Stimulated activated CD4-positive, alpha-beta T cell treated with anti-CD3 and anti-CD28 coated beads, TNF-alpha, amount 100 ng/mL, for 4 hours (primary cell): ENCODE measurements around the gene ACSS2.

Source experiments
- DNase-seq, 3 experiments: peaks; one replicate each; pipeline ENCODE4 v3.0.0-alpha.2; 2020; ENCODE audit warnings: low read depth in 3 of 3

ACSS2 gene

DNA sequence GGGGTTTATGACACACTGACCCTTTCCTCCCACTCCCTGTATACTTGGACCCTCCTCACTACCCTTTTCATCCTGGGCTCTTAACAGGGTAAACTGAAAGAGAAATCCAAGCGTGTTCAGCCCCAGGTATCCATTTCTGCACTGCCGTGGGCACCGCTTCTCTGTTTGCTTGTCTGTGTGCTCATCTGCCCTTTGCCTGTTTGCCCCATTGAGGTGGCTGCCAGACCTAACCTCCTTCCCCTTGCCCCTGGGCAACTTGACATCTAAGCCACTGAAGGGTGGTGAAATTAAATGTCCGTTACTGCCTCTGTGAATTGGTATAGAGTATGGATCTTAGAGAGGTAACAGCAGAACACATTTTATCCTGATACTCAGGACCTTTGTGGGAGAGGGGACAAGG lies 38.7 kb downstream of the ACSS2 start:
- no peak for DNase-seq

DNA sequence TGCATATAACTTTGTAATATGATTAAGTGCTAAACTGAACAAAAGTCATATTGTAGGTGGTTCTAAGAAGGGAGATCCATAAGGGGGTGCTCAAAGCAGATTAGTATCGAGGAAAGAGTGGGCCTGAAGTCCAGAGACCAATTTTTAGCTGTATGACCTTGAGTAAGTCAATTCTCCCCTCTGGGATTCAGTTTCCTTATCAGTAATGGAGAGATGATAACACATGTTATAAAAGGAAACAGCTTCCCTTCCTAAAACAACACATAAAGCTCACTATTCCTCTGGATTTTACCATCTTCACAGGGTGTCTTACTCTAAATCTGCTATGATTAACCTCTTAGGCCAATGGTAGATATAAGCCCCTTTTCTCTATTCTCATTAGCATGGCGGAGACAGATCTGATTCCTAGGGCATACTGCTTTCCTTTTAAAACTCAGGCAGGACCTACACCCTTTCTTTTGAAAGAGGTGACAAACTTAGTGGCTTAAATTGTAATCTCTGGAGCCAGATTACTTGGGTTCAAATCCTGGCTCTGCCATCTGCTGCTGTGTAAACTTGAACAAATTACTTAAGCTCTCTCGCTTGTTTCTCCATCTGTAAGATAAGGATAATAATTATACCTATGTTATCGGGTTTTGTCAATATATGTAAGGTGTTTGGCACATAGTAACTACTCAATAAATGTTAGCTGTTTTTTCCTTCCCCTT lies 39.5 kb downstream of the ACSS2 start:
- DNase-seq: no peak

DNA sequence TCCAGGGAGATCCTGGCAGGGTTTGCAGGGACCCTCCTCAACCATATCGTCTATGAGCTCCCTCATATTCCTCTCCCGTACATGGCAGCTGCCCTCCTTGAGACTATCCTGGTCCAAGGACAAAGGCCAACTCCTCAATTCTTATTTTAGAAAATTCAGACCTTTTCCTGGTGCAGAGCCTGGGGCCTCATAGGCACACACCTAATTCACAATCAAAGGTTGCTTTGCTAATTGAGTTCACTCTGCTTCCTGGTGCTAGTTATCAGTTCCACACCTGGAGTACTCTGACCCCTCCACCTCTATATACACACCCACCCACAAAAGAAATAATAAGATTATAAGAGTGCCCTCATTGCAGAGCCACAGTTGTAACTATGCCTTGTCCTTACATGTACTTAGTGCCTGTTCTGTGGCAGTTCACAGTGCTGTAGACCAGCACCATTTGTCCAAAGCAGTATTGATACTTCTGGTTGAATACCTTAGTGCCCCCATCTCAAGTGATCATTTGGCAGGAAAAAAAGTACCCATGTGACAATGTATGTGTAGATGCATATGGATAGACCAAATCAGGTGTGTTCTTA lies 40.5 kb downstream of the ACSS2 start:
- DNase-seq: no peak

DNA sequence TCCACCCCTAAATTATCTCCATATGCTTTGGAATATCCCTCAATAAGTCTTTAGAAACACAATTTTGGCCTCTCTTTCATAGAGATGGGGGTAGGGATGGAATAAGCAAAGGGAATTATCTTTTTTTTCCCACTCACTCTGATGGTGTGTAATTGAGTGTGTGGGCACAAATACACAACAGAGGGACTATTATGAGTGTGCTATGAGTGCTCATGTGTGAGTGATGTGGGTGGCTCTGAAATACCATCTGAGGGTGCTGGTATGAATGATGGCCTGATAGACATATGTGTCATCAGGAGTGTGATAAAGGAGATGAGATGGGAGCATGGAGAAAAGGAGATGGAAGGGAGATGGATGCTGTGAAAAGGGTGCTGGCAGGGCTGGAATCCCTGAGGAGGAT lies 43.6 kb downstream of the ACSS2 start:
- DNase-seq: no peak

DNA sequence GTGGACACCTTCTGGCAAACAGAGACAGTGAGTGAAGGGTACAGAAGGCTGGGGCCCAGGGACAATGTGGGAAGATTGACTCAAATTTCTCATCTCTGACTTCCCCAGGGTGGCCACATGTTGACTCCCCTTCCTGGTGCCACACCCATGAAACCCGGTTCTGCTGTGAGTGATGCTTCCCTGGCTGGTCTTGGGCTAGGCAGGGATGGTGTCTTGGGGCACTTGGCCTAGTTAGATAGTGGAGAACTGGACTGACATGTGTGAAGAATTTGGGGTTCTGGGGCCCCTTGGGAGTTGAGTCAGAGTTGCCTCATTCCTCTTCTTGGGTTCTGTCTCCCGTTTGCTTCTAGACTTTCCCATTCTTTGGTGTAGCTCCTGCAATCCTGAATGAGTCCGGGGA lies 45.0 kb downstream of the ACSS2 start:
- DNase-seq: no peak

DNA sequence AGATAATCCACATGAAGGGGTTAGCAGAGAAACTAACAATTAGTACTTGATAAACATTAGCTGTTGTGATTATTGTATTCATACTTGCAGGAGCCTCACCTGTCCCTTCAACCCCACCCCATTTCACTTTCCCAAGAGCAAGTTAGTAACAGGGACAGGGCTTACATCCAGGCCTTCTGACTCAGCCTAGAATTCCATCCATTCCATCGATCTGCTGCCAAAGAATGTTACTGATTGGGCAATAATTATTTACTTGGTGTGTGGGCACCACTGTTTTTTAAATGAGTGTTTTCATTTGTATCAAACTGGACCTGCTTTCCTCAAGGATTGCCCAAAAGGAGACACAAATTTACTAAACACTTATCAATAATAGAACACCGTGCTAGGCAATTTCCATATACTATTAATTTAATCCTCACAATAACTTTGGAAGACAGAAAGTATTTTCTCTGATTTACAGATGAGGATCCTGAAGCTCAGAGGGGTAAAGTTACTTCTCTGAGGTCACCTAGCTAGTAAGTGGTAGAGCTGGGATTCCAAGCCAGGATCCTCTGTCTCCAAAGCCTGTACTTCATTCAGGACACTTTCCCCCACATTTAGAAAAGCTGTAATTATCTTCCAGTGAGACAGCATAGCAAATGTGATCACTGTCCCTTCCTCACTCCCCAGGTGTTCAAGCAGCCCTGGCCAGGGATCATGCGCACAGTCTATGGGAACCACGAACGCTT lies 46.4 kb downstream of the ACSS2 start:
- no peak for DNase-seq

DNA sequence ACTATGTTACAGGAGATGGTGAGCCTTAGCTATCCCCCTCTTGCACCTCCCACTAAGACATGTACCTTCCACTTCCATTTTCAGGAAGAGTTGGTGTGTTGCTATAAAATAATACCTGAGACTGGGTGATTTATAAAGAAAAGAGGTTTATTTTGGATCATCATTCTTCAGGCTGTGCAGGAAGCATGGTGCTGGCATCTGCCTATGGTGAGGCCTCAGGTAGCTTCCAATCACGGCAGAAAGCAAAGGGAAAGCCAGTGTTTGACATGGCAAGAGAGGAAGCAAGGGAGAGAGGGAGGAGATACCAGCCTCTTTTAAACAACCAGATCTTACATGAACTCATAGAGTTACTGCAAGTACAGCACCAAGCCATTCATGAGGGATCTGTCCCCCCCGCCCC lies 47.0 kb downstream of the ACSS2 start:
- no peak for DNase-seq

DNA sequence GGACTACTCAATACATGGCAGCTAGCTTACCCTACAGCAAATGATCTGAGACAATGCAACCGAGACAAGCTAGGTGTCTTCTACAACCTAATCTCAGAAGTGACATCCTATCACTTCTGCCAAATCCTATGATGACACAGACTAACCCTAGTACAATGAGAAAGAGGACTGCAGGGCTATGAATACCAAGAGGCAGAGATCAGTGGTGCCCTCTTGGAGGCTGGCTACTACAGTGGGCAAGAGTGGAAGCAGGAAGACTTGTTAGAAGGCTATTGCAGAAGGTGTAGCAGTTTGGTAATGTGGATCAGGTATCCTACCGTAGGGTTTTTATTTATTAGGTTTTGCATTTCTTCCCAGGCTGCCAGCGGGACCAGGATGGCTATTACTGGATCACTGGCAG lies 48.9 kb downstream of the ACSS2 start:
- no peak for DNase-seq

DNA sequence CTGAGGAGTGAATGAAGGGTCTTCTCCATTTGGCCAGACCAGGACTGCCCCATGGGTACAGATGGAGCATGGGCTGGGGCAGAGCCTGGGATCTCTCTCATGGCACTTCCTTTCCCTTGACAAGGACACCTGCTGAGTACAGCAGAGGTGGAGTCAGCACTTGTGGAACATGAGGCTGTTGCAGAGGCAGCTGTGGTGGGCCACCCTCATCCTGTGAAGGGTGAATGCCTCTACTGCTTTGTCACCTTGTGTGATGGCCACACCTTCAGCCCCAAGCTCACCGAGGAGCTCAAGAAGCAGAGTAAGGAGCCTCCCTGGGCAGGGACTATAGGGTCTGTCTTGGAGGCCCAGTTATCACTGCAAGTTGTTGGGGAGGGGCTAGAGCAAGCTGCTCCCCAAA lies 49.6 kb downstream of the ACSS2 start:
- no peak for DNase-seq

DNA sequence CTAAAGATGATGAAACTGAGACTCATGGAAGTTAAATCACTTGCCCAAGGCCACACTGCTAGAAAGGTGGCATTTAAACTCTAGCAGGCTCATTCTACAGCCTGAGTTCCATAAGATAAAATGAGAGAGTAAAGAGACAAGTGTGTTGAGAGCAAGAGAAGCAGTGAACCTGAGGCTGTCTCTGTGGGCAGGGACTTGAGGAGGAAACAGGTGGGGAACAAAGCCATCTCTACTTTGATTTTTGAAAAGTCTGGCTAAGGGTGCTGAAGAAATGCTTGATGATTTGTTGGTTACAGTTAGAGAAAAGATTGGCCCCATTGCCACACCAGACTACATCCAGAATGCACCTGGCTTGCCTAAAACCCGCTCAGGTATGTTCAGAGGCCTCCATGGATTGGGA lies 50.2 kb downstream of the ACSS2 start:
- DNase-seq: no peak

DNA sequence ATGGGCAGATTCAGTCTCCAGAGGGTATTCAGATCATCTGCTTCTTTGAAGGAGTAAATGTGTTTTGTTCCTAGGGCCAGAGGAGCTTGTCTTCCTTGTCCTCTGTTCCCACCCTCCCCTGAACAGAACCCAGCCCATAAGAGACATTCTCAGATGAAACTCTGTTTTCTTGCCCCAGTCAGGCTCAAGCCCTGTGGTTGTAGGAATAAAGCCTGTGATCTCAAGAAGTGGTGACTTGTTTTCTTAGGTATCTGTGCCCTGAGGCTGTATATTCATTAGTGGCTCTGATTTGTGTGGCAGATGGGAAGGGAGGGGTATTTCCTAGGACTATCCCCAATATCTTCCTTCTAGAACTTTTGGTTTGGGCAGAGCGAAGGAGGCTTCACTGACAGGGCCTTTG lies 51.3 kb downstream of the ACSS2 start:
- DNase-seq: no peak

DNA sequence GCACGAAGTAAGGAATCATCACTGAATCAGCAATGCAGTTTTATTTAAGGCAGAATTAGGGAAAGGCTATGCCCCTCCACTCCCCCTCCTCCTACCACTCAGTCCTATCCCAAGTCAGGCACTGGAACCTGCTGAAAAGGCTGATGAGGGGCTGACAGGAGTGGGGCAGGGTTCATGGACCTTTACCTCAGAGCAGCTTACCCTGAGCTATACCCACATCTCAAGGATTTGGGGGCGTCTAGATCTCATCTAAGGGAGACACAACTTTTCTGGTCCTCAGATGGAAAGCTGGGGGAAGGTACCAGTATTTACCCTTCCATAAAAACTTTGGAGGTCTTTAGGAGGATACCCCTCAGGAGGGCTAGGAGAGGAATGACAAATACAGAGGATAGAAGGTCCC lies 52.0 kb downstream of the ACSS2 start:
- no peak for DNase-seq

DNA sequence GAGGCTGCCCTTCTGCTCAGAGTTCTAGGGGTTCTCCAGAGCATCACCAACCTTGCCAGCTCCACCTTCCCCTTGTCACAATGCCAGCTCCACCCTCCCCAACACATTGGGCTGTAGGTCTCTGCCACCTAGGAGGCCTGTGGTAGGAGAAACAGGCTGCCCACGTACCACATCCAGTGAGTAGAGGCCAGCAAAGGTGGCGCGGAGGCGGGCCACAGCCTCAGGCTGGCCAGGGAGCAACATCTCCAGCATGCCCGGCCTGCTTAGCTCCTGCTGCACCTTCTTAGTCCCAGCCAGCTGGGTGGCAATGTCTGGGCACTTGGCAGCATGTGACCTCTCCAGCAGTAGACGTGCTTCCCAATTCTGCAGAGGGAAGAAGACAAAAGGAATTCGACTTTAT lies 55.4 kb downstream of the ACSS2 start:
- no peak for DNase-seq

DNA sequence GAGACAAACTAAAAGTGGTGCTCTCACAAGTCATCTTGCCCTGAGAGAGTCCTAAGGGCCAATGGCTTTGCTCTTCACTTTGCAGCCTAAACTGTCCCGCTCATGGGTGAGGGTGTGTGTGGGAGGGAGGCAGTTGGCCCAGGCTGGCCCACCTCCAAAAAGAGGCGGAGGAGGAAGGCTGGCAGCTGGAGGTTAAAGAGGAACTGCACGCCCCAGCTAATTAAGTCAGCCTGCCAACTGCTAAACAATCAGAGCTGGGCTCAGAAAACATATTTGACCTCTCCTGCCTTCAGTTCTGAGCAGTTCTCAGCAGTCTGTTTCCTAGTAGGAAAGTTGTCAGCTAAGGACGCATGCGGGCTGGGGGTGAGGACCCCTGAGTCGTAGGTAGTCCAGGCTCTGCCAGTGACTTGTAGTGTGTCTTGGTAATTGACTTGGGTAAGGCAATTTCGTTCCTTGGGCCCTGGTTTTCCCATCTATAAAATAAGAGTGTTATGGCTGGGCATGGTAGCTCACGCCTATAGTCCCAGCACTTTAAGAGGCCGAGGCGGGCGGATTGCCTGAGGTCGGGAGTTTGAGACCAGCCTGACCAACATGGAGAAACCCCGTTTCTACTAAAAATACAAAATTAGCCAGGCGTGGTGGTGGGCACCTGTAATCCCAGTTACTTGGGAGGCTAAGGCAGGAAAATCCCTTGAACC lies 62.2 kb downstream of the ACSS2 start:
- no peak for DNase-seq

DNA sequence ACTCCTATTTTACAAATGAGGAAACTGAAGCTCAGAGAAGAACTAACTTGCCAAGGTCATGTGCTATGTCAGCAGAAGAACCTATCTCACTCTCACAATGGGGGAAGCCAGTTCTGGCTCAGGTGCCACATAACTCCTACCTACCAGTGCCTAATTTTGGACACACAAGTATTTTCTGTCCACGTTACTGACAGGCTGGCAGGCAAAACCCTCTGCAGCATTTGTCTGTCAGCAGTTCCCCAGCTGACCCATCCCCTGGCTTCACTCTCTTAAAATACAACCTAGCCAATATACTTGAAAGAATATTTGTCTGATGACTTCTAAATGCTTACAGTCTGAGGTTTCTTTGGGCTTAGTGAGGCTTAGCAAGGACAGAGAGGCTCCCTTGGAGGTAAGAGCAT lies 63.7 kb downstream of the ACSS2 start:
- no peak for DNase-seq

DNA sequence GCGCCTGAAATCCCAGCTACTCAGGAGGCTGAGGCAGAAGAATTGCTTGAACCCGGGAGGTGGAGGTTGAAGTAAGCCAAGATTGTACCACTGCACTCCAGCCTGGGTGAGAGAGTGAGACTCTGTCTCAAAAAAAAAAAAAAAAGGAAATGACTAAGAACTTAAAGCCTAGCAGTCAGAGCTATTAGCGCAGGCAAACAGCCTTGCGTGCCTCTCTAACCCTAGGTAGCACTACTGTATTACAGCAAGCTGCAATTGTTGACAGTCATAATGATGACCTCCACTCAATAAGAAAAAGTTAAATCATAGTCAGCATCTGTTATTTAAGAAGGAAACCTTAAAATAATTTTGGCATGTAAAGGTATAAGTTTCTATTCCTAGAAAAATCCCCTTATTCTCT lies 64.8 kb downstream of the ACSS2 start:
- no peak for DNase-seq

DNA sequence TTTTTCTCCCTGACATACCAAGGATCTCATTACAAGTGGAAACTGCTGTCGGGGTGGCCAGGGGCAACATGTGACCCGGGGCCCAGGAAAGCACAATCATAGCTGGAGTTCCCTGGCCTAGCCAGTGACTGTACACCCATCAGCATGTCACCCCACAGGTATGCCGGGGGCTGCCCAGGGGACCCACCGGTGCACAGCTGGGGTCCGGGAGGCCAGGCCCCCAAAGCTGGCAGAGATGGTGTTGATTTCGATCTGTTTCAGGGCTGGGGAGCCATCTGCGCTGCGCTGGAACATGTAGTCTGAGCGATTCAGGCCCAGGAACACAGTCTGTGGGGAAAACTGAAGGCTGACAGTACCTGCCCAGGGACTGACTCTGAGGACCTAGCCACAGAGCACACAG lies 65.9 kb downstream of the ACSS2 start:
- DNase-seq: no peak

DNA sequence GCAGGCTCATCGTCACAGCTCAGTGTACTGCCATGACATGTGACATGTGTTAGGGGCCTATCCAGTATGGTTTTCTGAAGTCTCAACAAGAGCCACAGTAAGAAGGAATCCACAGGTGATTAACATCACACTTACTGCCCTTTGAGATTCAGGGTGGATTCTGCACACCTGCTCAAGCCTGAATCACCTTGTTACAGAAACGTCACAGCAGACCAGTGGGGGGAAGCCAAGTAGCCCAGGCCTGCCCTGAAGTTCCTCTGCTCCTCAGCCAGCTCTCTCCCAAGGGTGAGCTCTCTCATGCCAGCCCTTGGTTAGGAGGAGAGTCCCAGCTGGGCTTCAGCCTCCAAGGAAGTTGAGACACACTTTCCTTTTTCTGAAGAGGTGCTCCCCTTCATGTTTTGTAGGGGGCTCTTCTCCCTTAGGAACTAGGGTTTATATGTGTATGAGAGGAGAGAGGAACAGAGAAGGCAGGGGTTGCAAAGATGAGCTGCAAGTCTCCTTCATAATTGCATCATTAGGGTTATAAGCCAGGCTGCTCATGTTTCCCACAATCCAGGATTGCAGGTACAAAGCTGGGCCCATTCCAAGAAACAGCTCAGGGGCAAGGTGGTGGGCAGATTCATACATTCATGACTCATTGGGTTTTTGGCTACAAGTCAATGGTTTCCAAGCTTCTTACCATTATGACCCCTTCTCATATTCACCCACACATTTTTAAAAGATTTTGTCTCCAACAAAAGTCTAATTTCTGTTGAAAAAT lies 67.6 kb downstream of the ACSS2 start:
- DNase-seq: no peak

DNA sequence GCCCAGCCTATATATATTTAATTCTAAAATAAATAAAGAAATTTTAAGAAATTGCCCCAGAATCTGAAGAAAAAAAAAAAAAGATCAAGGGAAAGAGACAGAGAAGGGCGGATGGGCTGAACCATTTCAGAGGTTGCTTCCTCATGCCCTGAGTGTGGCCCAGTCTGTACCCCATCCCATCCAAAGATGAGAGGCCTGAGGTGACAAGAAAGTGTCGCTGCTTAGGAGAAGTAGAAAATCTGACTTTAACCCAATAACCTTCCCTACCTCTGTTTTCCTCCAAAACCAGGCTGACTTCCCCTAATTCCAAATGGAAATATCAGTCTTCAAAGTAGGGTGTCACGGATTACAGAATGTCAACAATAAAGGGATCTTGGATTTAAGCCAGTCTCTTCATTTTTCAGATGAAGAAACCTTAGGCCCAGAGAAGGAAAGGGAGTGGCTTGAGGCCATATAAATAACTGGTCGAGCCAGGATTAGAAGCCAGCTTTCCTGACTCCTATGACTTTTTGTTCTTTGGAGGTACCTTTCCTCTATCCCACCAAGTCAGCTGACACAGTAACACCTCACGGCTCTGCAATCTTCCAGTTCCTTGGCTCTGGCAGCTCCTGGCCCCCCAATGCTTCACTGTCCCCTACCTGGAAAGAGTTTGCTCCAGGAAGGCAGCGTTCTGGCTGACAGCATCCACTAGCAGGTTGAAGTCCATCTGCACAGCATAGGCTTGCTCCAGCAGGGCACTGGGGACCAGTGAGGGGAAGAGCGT lies 69.1 kb downstream of the ACSS2 start:
- DNase-seq: no peak

DNA sequence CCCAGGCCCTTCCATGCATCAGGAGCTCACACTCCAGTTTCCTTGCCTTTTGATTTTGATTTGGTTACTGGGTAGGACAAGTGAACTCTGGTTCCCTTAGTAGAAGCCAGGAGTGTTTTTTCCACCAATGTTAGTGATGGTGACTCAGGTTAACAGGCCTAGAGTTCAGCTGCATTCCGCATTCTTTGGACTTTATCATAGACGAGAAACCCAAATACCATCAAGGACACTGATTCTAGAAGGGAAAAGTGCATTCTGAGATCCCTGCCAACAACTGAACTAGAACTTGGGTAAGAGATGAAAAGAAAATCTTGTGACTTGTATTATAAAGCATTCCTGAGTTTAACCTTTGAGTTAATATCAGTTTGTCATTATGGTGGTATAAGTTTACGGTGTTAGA lies 70.2 kb downstream of the ACSS2 start:
- DNase-seq: no peak

DNA sequence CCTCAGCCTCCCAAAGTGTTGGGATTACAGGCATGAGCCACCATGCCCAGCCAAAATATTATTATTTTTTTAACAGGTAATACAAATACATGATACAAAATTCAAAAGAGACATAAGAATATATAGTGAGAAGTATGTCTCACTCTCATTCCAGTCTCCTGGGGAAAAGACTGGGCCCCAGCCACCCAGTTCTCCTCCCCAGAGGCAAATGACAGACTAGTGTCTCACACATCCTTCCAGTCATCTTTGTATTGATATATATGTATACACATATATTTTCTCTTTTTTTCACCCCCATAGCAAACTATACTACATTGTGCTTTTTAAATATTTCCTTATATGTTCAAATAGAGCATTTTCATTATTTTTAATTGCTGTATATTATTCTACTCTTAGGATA lies 70.9 kb downstream of the ACSS2 start:
- no peak for DNase-seq
